ENCODE measurements around the gene MYCL.

Gene MYCL

GRCh38 chr1:39901714-39902459 lies at the start of gene MYCL:
TSS of gene MYCL (minus strand) at chr1:39901917. CDS start at chr1:39901434, 483 bp downstream.
- peak; percentile 55 to 65 for DNase-seq

GRCh38 chr1:39949891-39950290 lies 48.2 kb upstream of the MYCL start:
- DNase-seq, result no peak

- no peak for DNase-seq
Observed at GRCh38 chr1:39947260-39947659, 45.5 kb upstream of the MYCL start.

GRCh38 chr1:39946216-39946615 lies 44.5 kb upstream of the MYCL start:
- DNase-seq, result no peak

- no peak for DNase-seq
Observed at GRCh38 chr1:39944410-39945112, 42.8 kb upstream of the MYCL start.

GRCh38 chr1:39943471-39944290 lies 42.0 kb upstream of the MYCL start:
- no peak for DNase-seq

- DNase-seq, result no peak
Observed at GRCh38 chr1:39940980-39941871, 39.5 kb upstream of the MYCL start.

GRCh38 chr1:39940253-39940652 lies 38.5 kb upstream of the MYCL start:
- no peak for DNase-seq

- DNase-seq, result no peak
Observed at GRCh38 chr1:39938856-39939255, 37.1 kb upstream of the MYCL start.

- no peak for DNase-seq
Observed at GRCh38 chr1:39936724-39937491, 35.2 kb upstream of the MYCL start.

GRCh38 chr1:39933956-39934941 lies 32.5 kb upstream of the MYCL start:
- DNase-seq, result no peak

GRCh38 chr1:39928809-39929587 lies 27.3 kb upstream of the MYCL start:
- DNase-seq, result no peak

GRCh38 chr1:39927538-39927937 lies 25.8 kb upstream of the MYCL start:
- no peak for DNase-seq

GRCh38 chr1:39926820-39927219 lies 25.1 kb upstream of the MYCL start:
- DNase-seq, result no peak

GRCh38 chr1:39926343-39926793 lies 24.7 kb upstream of the MYCL start:
- no peak for DNase-seq

- DNase-seq, result no peak
Observed at GRCh38 chr1:39925721-39926342, 24.1 kb upstream of the MYCL start.

GRCh38 chr1:39922251-39922688 lies 20.6 kb upstream of the MYCL start:
- no peak for DNase-seq

- peak; percentile 29 to 35 for DNase-seq
Observed at GRCh38 chr1:39919545-39919944, 17.8 kb upstream of the MYCL start.

- DNase-seq, result no peak
Observed at GRCh38 chr1:39917825-39918224, 16.1 kb upstream of the MYCL start.
